ENCODE measurements around the gene COL5A1.

Gene COL5A1

GRCh38 chr9:134641173-134641989 is at the start of gene COL5A1:
TSS of gene COL5A1 (plus strand) at chr9:134641803. CDS start at chr9:134642188, 385 bp downstream.
- peak; percentile 89 for DNase-seq (ENCODE audit: low spot score)

- peak; percentile 15 for DNase-seq (ENCODE audit: low spot score)
Observed at GRCh38 chr9:134592018-134592818, 49.4 kb upstream of the COL5A1 start.

- peak; percentile 9 for DNase-seq (ENCODE audit: low spot score)
Observed at GRCh38 chr9:134592819-134593200, 48.8 kb upstream of the COL5A1 start.

- DNase-seq (ENCODE audit: low spot score), result peak; percentile 32
Observed at GRCh38 chr9:134593286-134594077, 48.1 kb upstream of the COL5A1 start.

GRCh38 chr9:134594078-134594941 is 47.3 kb upstream of the COL5A1 start:
- peak; percentile 15 for DNase-seq (ENCODE audit: low spot score)

GRCh38 chr9:134595014-134595413 is 46.6 kb upstream of the COL5A1 start:
- peak; percentile 10 for DNase-seq (ENCODE audit: low spot score)

GRCh38 chr9:134597041-134597913 is 44.3 kb upstream of the COL5A1 start:
- peak; percentile 8 for DNase-seq (ENCODE audit: low spot score)

GRCh38 chr9:134597957-134598883 is 43.4 kb upstream of the COL5A1 start:
- DNase-seq (ENCODE audit: low spot score), result peak; percentile 47

GRCh38 chr9:134598884-134599245 is 42.7 kb upstream of the COL5A1 start:
- DNase-seq (ENCODE audit: low spot score), result peak; percentile 36

- no peak for DNase-seq (ENCODE audit: low spot score)
Observed at GRCh38 chr9:134600371-134600770, 41.2 kb upstream of the COL5A1 start.

- peak; percentile 5 for DNase-seq (ENCODE audit: low spot score)
Observed at GRCh38 chr9:134600836-134601638, 40.6 kb upstream of the COL5A1 start.

- no peak for DNase-seq (ENCODE audit: low spot score)
Observed at GRCh38 chr9:134601764-134602163, 39.8 kb upstream of the COL5A1 start.

- DNase-seq (ENCODE audit: low spot score), result peak; percentile 8
Observed at GRCh38 chr9:134602547-134603362, 38.8 kb upstream of the COL5A1 start.

- no peak for DNase-seq (ENCODE audit: low spot score)
Observed at GRCh38 chr9:134604834-134605233, 36.8 kb upstream of the COL5A1 start.

GRCh38 chr9:134605351-134605965 is 36.1 kb upstream of the COL5A1 start:
- no peak for DNase-seq (ENCODE audit: low spot score)

GRCh38 chr9:134605966-134606357 is 35.6 kb upstream of the COL5A1 start:
- DNase-seq (ENCODE audit: low spot score), result no peak

Data from D341Med (cell line).